Liver (tissue), 9 donors: ENCODE results near the gene PREX1. TPM values are rescaled to one million over a fixed set of nuclear protein-coding genes. Genes with fewer than 3 reads are reported as not detected.
"Not testable (repeated sequence)": the region's sequence is repeated elsewhere in the genome, so short reads cannot be mapped to it uniquely, and the experiment has no call there.

Experiments
- DNase-seq: peaks from one replicate; pipeline ENCODE4 v3.0.0-alpha.2; 2017; ENCODE audit warnings: low spot score
- H3K27ac ChIP-seq, 2 donors: one replicate each; pipeline ENCODE4 v1.7.0; 2013; ENCODE audit warnings: inconsistent platforms in 2 of 2, low read length in 2 of 2, control low read depth in 1 of 2, low read depth in 1 of 2, mild to moderate bottlenecking in 1 of 2
- H3K27me3 ChIP-seq, 4 donors: one replicate each; pipeline versions ENCODE4 v1.6.1 to v1.7.0; 2013; ENCODE audit warnings: low read length in 3 of 4, inconsistent platforms in 1 of 4, mild to moderate bottlenecking in 1 of 4, moderate library complexity in 1 of 4; ENCODE audit not compliant: control insufficient read depth in 4 of 4, insufficient read depth in 4 of 4
- H3K36me3 ChIP-seq, 4 donors: one replicate each; pipeline versions ENCODE4 v1.6.1 to v1.7.0; 2013; ENCODE audit warnings: low read length in 3 of 4, mild to moderate bottlenecking in 3 of 4, low read depth in 1 of 4, moderate library complexity in 1 of 4; ENCODE audit not compliant: control insufficient read depth in 4 of 4, insufficient read depth in 3 of 4
- H3K4me1 ChIP-seq, 4 donors: one replicate each; pipeline versions ENCODE4 v1.6.1 to v1.7.0; 2013; ENCODE audit warnings: low read length in 3 of 4, mild to moderate bottlenecking in 3 of 4, moderate library complexity in 1 of 4; ENCODE audit not compliant: control insufficient read depth in 4 of 4, insufficient read depth in 4 of 4
- H3K4me3 ChIP-seq, 3 donors: one replicate each; pipeline versions ENCODE4 v1.6.1 to v1.7.0; 2013; ENCODE audit warnings: low read length in 3 of 3, control low read depth in 1 of 3, low read depth in 1 of 3, mild to moderate bottlenecking in 1 of 3
- H3K9ac ChIP-seq, 2 donors: one replicate each; pipeline ENCODE4 v1.7.0; 2013; ENCODE audit warnings: low read length in 2 of 2, mild to moderate bottlenecking in 2 of 2, moderate library complexity in 2 of 2, control low read depth in 1 of 2, low read depth in 1 of 2
- H3K9me3 ChIP-seq, 4 donors: one replicate each; pipeline versions ENCODE4 v1.6.1 to v1.7.0; 2013; ENCODE audit warnings: low read length in 3 of 4; ENCODE audit not compliant: control insufficient read depth in 4 of 4
- FOXA1 ChIP-seq: IDR thresholded peaks from 2 replicates; pipeline ENCODE4 v1.6.1; 2016; ENCODE audit warnings: antibody characterized with exemption
- FOXA2 ChIP-seq: IDR thresholded peaks from 2 replicates; pipeline ENCODE4 v1.6.1; 2016; ENCODE audit warnings: antibody characterized with exemption
- GABPA ChIP-seq, 2 donors: IDR thresholded peaks in 1 of 2; conservative IDR thresholded peaks in 1 of 2; 2 replicates each; pipeline ENCODE4 v1.6.1; 2016; ENCODE audit warnings: antibody characterized with exemption in 2 of 2, mild to moderate bottlenecking in 1 of 2, moderate library complexity in 1 of 2
- HNF4A ChIP-seq, 2 donors: conservative IDR thresholded peaks; 2 replicates each; pipeline ENCODE4 v1.6.1; 2016; ENCODE audit warnings: antibody characterized with exemption in 2 of 2, mild to moderate bottlenecking in 2 of 2
- JUND ChIP-seq, 2 donors: IDR thresholded peaks; 2 replicates each; pipeline ENCODE4 v1.6.1; 2016; ENCODE audit warnings: antibody characterized with exemption in 2 of 2
- NR2F2 ChIP-seq: IDR thresholded peaks from 2 replicates; pipeline ENCODE4 v1.6.1; 2016; ENCODE audit warnings: antibody characterized with exemption
- RXRA ChIP-seq, 2 donors: IDR thresholded peaks; 2 replicates each; pipeline ENCODE4 v1.6.1; 2017 to 2018; ENCODE audit warnings: antibody characterized with exemption in 2 of 2, mild to moderate bottlenecking in 1 of 2
- SP1 ChIP-seq: IDR thresholded peaks from 2 replicates; pipeline ENCODE4 v1.6.1; 2018; ENCODE audit warnings: antibody characterized with exemption, mild to moderate bottlenecking
- WGBS: extraction: QIAGEN DNeasy Blood & Tissue Kit; methylation state at CpG from one replicate; pipeline ENCODE4 v1.1.7; 2013; 5-methylcytosine and 5-hydroxymethylcytosine counted together
- polyA plus RNA-seq, 2 donors: library from polyadenylated mRNA; stranded (reverse) in 1 of 2; unstranded in 1 of 2; fragments of 200-250 nt in 1 of 2; fragments of >200 nt in 1 of 2; fragmentation: Nextera tagmentation in 1 of 2; extraction: Ambion mirVana in 1 of 2; gene quantifications; one replicate each; pipeline versions ENCODE4 v1.2.1 to v1.2.3, GENCODE V29; 2013 to 2015
- total RNA-seq, 2 donors: library from RNA; depleted of rRNA; stranded (reverse); fragments of >200 nt; gene quantifications; one replicate each; pipeline ENCODE4 v1.2.3, GENCODE V29; 2014
- TF ChIP-seq, protein P1 (sequence below): IDR thresholded peaks from 2 replicates; pipeline ENCODE4 v1.6.1; 2016; ENCODE audit warnings: antibody characterized with exemption
- TF ChIP-seq, protein P2 (sequence below): IDR thresholded peaks from 2 replicates; pipeline ENCODE4 v1.6.1; 2016; ENCODE audit warnings: antibody characterized with exemption
- TF ChIP-seq, protein P3 (sequence below): IDR thresholded peaks from 2 replicates; pipeline ENCODE4 v1.6.1; 2016; ENCODE audit warnings: antibody characterized with exemption, mild to moderate bottlenecking
- TF ChIP-seq, protein P4 (sequence below): IDR thresholded peaks from 2 replicates; pipeline ENCODE4 v1.6.1; 2016; ENCODE audit warnings: antibody characterized with exemption
- donor health status: healthy.
- donor health status: healthy.
- donor health status: healthy.
- donor health status: healthy.
- donor health status: healthy.

PREX1 gene
- total and polyA plus RNA-seq, 4 donors: 2.2 to 18.0 (median 10.8) TPM

DNA sequence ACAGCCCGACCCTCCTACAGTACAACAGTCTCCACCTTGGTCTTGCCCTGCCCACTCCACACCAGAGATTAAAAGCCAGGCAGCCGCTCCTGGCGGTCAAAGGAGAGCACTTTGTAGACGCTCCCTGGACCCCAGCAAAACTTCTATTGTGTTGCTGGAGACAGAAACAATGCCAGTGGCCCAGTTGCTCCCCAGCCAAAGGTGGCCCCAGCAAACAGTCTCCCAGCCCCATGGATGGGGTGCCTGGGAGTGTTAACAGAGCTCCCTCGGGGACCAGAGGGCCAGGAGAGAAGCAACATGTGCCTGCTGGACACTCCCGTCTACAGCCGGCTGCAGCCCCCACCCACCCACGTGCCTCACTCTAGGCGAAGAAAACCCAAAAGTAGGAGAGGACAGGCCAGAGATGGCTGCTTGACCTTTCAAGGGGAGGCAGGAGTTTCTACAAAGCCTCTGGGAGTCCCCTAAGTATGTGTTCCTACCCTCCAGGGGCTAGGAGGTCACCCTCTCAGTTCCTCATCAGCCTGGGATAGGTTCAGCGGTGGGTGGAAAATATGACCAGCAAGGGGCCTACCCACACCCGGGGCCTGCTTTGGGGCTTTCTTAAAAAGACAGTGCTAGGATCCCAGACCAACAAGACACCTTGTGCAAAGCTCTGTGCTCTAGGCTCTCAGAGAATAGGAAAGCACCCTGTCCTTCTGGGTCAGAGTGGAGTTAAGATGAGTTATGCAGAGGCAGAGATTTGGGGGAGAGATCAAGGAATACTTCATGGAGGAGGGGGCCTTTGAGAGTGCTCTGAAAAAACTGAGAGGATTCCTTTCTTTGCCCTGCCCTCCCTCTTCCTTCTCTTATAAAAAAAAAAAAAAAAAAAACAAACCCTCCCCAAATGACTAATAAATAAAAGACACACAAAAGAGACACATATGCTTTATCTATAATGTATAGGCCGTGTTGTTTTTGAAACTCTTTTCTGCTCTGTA lies 19.0 kb upstream of the PREX1 start (continued):
- TF ChIP-seq, protein P1, sequence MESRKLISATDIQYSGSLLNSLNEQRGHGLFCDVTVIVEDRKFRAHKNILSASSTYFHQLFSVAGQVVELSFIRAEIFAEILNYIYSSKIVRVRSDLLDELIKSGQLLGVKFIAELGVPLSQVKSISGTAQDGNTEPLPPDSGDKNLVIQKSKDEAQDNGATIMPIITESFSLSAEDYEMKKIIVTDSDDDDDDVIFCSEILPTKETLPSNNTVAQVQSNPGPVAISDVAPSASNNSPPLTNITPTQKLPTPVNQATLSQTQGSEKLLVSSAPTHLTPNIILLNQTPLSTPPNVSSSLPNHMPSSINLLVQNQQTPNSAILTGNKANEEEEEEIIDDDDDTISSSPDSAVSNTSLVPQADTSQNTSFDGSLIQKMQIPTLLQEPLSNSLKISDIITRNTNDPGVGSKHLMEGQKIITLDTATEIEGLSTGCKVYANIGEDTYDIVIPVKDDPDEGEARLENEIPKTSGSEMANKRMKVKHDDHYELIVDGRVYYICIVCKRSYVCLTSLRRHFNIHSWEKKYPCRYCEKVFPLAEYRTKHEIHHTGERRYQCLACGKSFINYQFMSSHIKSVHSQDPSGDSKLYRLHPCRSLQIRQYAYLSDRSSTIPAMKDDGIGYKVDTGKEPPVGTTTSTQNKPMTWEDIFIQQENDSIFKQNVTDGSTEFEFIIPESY: no peak
- TF ChIP-seq NR2F2: no peak
- no peak for TF ChIP-seq JUND (IDR thresholded peaks at IDR 0.05)
- TF ChIP-seq SP1: no peak
- no peak for TF ChIP-seq FOXA2
- no peak for TF ChIP-seq GABPA (IDR thresholded peaks at IDR 0.05 in 1 of 2, conservative IDR thresholded peaks at IDR 0.05 in 1 of 2)
- no peak for TF ChIP-seq FOXA1
- no peak for TF ChIP-seq HNF4A (conservative IDR thresholded peaks at IDR 0.05)

DNA sequence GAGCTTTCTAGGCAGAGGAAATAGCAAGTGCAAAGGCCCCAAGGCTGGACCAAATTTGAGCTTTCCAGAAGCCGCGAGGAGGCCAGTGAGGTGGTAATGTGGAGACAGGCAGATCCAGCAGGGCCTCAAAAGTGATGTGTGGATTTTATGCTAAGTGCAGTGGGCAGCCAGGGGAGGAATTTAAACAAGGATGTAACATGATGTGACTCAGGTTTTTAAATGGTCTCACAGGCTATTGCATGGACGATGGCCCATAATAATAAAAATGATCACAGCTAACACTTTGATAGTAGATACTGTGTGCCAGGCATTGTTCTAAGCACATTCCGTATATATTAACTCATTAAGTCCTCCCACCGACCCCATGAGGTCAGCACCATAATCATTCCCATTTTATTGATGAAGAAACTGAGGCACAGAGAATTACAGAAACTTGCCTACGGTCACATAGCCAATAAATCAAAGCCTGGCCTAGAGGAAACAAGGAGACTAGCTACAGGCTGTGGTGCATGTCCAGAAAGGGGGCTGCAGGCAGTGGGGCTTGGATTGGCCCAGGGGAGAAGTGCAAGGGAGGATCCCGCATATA lies 18.0 kb upstream of the PREX1 start:
- no peaks in the 10 kb centered on the region for H3K36me3 ChIP-seq
- no peak for DNase-seq
- no peak overlapping the region for H3K4me3 ChIP-seq
- H3K9me3 ChIP-seq: no peaks in the 10 kb centered on the region
- no peak overlapping the region for H3K9ac ChIP-seq
- H3K27me3 ChIP-seq: no peaks in the 10 kb centered on the region
- peaks cover 0 to 16% (median 8%) of the 10 kb centered on the region in 4 donors for H3K4me1 ChIP-seq
- 89% methylated on average over 7 of the region's 7 CpGs for WGBS
- TF ChIP-seq SP1 (no peak), RXRA (IDR thresholded peaks at IDR 0.05) (no peak), FOXA2 (no peak), GABPA (IDR thresholded peaks at IDR 0.05 in 1 of 2, conservative IDR thresholded peaks at IDR 0.05 in 1 of 2) (no peak)
- TF ChIP-seq, protein P2, sequence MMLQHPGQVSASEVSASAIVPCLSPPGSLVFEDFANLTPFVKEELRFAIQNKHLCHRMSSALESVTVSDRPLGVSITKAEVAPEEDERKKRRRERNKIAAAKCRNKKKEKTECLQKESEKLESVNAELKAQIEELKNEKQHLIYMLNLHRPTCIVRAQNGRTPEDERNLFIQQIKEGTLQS: no peak
- TF ChIP-seq, protein P3, sequence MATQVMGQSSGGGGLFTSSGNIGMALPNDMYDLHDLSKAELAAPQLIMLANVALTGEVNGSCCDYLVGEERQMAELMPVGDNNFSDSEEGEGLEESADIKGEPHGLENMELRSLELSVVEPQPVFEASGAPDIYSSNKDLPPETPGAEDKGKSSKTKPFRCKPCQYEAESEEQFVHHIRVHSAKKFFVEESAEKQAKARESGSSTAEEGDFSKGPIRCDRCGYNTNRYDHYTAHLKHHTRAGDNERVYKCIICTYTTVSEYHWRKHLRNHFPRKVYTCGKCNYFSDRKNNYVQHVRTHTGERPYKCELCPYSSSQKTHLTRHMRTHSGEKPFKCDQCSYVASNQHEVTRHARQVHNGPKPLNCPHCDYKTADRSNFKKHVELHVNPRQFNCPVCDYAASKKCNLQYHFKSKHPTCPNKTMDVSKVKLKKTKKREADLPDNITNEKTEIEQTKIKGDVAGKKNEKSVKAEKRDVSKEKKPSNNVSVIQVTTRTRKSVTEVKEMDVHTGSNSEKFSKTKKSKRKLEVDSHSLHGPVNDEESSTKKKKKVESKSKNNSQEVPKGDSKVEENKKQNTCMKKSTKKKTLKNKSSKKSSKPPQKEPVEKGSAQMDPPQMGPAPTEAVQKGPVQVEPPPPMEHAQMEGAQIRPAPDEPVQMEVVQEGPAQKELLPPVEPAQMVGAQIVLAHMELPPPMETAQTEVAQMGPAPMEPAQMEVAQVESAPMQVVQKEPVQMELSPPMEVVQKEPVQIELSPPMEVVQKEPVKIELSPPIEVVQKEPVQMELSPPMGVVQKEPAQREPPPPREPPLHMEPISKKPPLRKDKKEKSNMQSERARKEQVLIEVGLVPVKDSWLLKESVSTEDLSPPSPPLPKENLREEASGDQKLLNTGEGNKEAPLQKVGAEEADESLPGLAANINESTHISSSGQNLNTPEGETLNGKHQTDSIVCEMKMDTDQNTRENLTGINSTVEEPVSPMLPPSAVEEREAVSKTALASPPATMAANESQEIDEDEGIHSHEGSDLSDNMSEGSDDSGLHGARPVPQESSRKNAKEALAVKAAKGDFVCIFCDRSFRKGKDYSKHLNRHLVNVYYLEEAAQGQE: no peak
- TF ChIP-seq, protein P4, sequence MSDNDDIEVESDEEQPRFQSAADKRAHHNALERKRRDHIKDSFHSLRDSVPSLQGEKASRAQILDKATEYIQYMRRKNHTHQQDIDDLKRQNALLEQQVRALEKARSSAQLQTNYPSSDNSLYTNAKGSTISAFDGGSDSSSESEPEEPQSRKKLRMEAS: no peak
- H3K27ac ChIP-seq: no peak overlapping the region

DNA sequence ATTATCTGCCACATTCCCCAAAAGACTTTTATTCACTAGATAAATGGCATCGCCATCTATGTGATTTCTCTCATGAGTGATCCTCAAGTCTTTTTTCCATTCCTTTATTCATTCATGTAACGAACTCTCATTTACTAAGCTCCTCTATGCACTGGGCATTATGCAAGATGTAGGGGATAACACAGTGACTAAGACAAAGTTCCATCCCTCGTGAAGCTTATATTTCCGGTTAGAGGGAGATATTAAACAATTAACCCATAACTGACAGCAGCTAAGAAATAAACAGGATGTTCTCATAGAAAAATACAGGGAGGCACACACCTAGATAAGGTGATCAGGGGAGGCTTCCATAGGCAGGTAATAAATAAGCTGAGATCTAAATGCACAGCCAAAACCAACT lies 17.2 kb upstream of the PREX1 start:
- H3K4me3 ChIP-seq: no peak overlapping the region
- no peak for DNase-seq
- H3K36me3 ChIP-seq: no peaks in the 10 kb centered on the region
- H3K27me3 ChIP-seq: no peaks in the 10 kb centered on the region
- WGBS: 58% methylated on average over 4 of the region's 4 CpGs
- TF ChIP-seq GABPA (IDR thresholded peaks at IDR 0.05 in 1 of 2, conservative IDR thresholded peaks at IDR 0.05 in 1 of 2) (no peak), HNF4A (conservative IDR thresholded peaks at IDR 0.05) (no peak)
- TF ChIP-seq, protein P1: no peak
- H3K27ac ChIP-seq: no peak overlapping the region
- peaks cover 0 to 8% (median 3%) of the 10 kb centered on the region in 4 donors for H3K4me1 ChIP-seq
- H3K9me3 ChIP-seq: no peaks in the 10 kb centered on the region
- no peak overlapping the region for H3K9ac ChIP-seq

DNA sequence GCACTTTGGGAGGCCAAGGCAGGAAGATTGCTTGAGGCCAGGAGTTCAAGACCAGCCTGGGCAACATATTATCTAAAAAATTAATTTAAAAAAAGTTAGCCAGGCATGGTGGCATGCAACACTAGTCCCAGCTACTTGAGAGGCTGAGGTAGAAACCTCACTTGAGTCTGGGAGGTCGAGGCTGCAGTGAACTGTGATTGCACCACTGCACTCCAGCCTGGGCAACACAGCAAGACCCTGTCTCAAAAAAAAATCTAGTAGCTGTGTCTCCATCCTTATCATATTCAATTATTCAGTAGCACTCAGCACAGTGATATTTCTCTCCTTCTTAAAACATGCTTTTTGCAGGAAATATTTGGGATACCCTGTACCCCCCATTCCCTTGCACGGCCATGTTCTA lies 16.1 kb upstream of the PREX1 start:
- not testable (repeated sequence) for H3K9ac ChIP-seq, H3K36me3 ChIP-seq, H3K27ac ChIP-seq, H3K4me3 ChIP-seq, H3K27me3 ChIP-seq, H3K9me3 ChIP-seq, H3K4me1 ChIP-seq, DNase-seq
- WGBS: 76% methylated on average over 2 of the region's 2 CpGs
